ENCODE measurements around the gene C4orf46. TPM values are rescaled to one million over a fixed set of nuclear protein-coding genes. Genes with fewer than 3 reads are reported as not detected.

Gene C4orf46
- polyA plus RNA-seq, 1 donor from 2014 or later = 22.9 TPM

DNA sequence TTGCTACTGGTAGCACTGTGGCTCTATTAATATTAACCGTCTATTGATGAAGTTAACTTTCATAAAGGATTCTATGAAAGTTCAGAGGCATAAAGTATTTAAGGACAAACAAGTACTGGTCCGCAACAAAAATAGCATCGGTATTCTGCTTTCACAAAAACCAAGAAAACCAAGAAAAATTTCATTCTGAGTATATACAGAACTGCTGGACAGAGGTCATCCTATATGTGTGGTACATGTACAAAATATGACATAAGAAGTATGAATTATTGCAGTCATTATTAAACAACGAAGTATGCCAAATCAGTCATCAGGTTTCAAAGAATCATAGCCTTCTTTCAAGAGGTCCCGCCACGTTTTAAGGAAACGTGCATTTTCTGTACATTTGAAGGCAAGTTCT is 2.4 kb downstream of the C4orf46 start:
- peaks cover 43% of the 10 kb centered on the region for H3K79me2 ChIP-seq (replicated peaks; ENCODE audit: insufficient read depth, low read length)
- no peaks in the 10 kb centered on the region for H4K20me1 ChIP-seq (ENCODE audit: insufficient read depth)
- H3F3A ChIP-seq (ENCODE audit: insufficient read depth, low read length, poor library complexity, severe bottlenecking) = no peaks in the 10 kb centered on the region
- no peaks in the 10 kb centered on the region for H3K9me2 ChIP-seq (ENCODE audit: insufficient read depth, low read length)
- H3K27ac ChIP-seq (ENCODE audit: low read length) = no peak overlapping the region
- H3K4me3 ChIP-seq (ENCODE audit: low read length) = peak overlapping the region; percentile 20
- H3K4me2 ChIP-seq (ENCODE audit: low read length) = no peak overlapping the region
- H3K9ac ChIP-seq (ENCODE audit: low read length) = no peak overlapping the region
- TF ChIP-seq EZH2 (IDR thresholded peaks at IDR 0.05; ENCODE audit: borderline replicate concordance, insufficient read depth, low read length, poor library complexity, severe bottlenecking) (no peak), MXI1 (conservative IDR thresholded peaks at IDR 0.05; ENCODE audit: poor library complexity, severe bottlenecking) (no peak), TAF1 (IDR thresholded peaks at IDR 0.05; ENCODE audit: low read depth) (no peak), EP300 (conservative IDR thresholded peaks at IDR 0.05; ENCODE audit: poor library complexity, severe bottlenecking) (no peak), SMC3 (conservative IDR thresholded peaks at IDR 0.05; ENCODE audit: poor library complexity) (no peak), POLR2AphosphoS5 (IDR thresholded peaks at IDR 0.05) (no peak), RAD21 (conservative IDR thresholded peaks at IDR 0.05) (no peak)
- TF ChIP-seq, protein P1, sequence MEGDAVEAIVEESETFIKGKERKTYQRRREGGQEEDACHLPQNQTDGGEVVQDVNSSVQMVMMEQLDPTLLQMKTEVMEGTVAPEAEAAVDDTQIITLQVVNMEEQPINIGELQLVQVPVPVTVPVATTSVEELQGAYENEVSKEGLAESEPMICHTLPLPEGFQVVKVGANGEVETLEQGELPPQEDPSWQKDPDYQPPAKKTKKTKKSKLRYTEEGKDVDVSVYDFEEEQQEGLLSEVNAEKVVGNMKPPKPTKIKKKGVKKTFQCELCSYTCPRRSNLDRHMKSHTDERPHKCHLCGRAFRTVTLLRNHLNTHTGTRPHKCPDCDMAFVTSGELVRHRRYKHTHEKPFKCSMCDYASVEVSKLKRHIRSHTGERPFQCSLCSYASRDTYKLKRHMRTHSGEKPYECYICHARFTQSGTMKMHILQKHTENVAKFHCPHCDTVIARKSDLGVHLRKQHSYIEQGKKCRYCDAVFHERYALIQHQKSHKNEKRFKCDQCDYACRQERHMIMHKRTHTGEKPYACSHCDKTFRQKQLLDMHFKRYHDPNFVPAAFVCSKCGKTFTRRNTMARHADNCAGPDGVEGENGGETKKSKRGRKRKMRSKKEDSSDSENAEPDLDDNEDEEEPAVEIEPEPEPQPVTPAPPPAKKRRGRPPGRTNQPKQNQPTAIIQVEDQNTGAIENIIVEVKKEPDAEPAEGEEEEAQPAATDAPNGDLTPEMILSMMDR (IDR thresholded peaks at IDR 0.05; ENCODE audit: poor library complexity, severe bottlenecking) = no peak
- TF ChIP-seq, protein P2, sequence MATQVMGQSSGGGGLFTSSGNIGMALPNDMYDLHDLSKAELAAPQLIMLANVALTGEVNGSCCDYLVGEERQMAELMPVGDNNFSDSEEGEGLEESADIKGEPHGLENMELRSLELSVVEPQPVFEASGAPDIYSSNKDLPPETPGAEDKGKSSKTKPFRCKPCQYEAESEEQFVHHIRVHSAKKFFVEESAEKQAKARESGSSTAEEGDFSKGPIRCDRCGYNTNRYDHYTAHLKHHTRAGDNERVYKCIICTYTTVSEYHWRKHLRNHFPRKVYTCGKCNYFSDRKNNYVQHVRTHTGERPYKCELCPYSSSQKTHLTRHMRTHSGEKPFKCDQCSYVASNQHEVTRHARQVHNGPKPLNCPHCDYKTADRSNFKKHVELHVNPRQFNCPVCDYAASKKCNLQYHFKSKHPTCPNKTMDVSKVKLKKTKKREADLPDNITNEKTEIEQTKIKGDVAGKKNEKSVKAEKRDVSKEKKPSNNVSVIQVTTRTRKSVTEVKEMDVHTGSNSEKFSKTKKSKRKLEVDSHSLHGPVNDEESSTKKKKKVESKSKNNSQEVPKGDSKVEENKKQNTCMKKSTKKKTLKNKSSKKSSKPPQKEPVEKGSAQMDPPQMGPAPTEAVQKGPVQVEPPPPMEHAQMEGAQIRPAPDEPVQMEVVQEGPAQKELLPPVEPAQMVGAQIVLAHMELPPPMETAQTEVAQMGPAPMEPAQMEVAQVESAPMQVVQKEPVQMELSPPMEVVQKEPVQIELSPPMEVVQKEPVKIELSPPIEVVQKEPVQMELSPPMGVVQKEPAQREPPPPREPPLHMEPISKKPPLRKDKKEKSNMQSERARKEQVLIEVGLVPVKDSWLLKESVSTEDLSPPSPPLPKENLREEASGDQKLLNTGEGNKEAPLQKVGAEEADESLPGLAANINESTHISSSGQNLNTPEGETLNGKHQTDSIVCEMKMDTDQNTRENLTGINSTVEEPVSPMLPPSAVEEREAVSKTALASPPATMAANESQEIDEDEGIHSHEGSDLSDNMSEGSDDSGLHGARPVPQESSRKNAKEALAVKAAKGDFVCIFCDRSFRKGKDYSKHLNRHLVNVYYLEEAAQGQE (IDR thresholded peaks at IDR 0.05; ENCODE audit: borderline replicate concordance) = no peak
- no peaks in the 10 kb centered on the region for H3K9me3 ChIP-seq (ENCODE audit: low read length)
- no peak overlapping the region for H2AFZ ChIP-seq (ENCODE audit: low read depth, low read length)
- no peaks in the 10 kb centered on the region for H3K27me3 ChIP-seq (ENCODE audit: insufficient read depth, low read depth, low read length)
- no peaks in the 10 kb centered on the region for H3K36me3 ChIP-seq (ENCODE audit: insufficient read depth, low read length)

DNA sequence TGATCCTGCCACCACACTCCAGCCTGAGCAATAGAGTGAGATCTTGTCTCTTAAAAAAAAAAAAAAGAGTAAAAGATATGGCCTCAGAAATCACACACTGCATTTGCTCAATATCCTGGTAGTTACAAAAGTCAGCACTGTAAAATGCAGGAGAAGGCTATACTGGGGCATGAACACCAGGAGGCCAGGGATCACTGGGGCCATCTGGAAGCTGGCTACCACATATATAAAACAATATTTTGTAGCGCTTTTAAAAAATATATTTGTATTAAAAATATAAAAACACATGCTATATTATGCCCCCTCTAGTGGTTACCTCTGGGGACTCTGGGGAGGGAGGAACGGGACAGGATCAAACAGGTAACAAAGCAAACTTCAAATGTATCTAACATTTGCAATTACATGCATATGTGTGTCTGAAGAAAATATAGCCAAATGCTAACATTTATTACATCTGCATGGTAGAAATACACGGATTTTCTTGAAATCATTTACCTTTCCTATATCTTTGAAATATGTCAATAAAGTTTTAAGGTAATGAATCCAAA is 4.0 kb downstream of the C4orf46 start:
- Histone ChIP-seq H3K9me3 (ENCODE audit: low read length) (no peaks in the 10 kb centered on the region), H2AFZ (ENCODE audit: low read depth, low read length) (no peak overlapping the region), H3K4me3 (ENCODE audit: low read length) (no peak overlapping the region), H3K79me2 (replicated peaks; ENCODE audit: insufficient read depth, low read length) (peaks cover 36% of the 10 kb centered on the region), H4K20me1 (ENCODE audit: insufficient read depth) (no peaks in the 10 kb centered on the region), H3K9me2 (ENCODE audit: insufficient read depth, low read length) (no peaks in the 10 kb centered on the region), H3K4me2 (ENCODE audit: low read length) (no peak overlapping the region), H3F3A (ENCODE audit: insufficient read depth, low read length, poor library complexity, severe bottlenecking) (no peaks in the 10 kb centered on the region), H3K9ac (ENCODE audit: low read length) (no peak overlapping the region), H3K27ac (ENCODE audit: low read length) (no peak overlapping the region), H3K36me3 (ENCODE audit: insufficient read depth, low read length) (no peaks in the 10 kb centered on the region), H3K27me3 (ENCODE audit: insufficient read depth, low read depth, low read length) (no peaks in the 10 kb centered on the region)
- TF ChIP-seq EP300 (conservative IDR thresholded peaks at IDR 0.05; ENCODE audit: poor library complexity, severe bottlenecking) (no peak), TAF1 (IDR thresholded peaks at IDR 0.05; ENCODE audit: low read depth) (no peak), EZH2 (IDR thresholded peaks at IDR 0.05; ENCODE audit: borderline replicate concordance, insufficient read depth, low read length, poor library complexity, severe bottlenecking) (no peak), MXI1 (conservative IDR thresholded peaks at IDR 0.05; ENCODE audit: poor library complexity, severe bottlenecking) (no peak), RAD21 (conservative IDR thresholded peaks at IDR 0.05) (peak; percentile 21), POLR2AphosphoS5 (IDR thresholded peaks at IDR 0.05) (no peak), SMC3 (conservative IDR thresholded peaks at IDR 0.05; ENCODE audit: poor library complexity) (peak; percentile 46)
- TF ChIP-seq, protein P2 (IDR thresholded peaks at IDR 0.05; ENCODE audit: borderline replicate concordance) = no peak
- TF ChIP-seq, protein P1 (IDR thresholded peaks at IDR 0.05; ENCODE audit: poor library complexity, severe bottlenecking) = peak; percentile 47
